HCT116 (cell line): ENCODE results near the gene PCCA. TPM values are rescaled to one million over a fixed set of nuclear protein-coding genes. Genes with fewer than 3 reads are reported as not detected.

Experiments
- ATAC-seq: fragments of 200-7000 bp; cut with Tn5 transposase; 2 replicates; pipeline ENCODE4 v1.9.1; 2020; ENCODE audit warnings: mild to moderate bottlenecking, moderate library complexity
- BruUV-seq: library from RNA; stranded (reverse); fragments of 400-500 nt; replicated peaks from 2 replicates; lab custom pipeline; 2021; lab: Mats Ljungman, UMichigan
- CTCF ChIA-PET: fragments of 300-600 bp; sonication (Branson Sonifier 250); formaldehyde crosslinking; loops from one replicate; lab custom pipeline; 2021; ENCODE audit warnings: antibody characterized with exemption; lab: Charles Lee
- POLR2A ChIA-PET: fragments of 300-600, 350-600 bp; sonication (Branson Sonifier 250); formaldehyde crosslinking; loops from one replicate; lab custom pipeline; 2021; ENCODE audit warnings: antibody characterized with exemption; lab: Charles Lee
- RAD21 ChIA-PET, 2 experiments: fragments of 300-600 bp; sonication (Branson Sonifier 250); formaldehyde crosslinking; loops; one replicate each; lab custom pipeline; 2023; ENCODE audit warnings: low total read pairs in 2 of 2; ENCODE audit not compliant: uncharacterized antibody in 2 of 2, unreplicated experiment in 2 of 2, low non-redundant PET in 1 of 2; lab: Charles Lee
- DNase-seq: peaks from one replicate; pipeline ENCODE4 v3.0.0-alpha.2; 2010; ENCODE audit warnings: low read depth, low spot score
- H2AFZ ChIP-seq: fragments of 200-600 bp; shearing (Covaris generic), sonication (generic); 2 replicates; pipeline ENCODE4 v1.6.1; 2017; ENCODE audit warnings: low read depth, mixed run types, mixed read lengths, antibody characterized with exemption, low read length; ENCODE audit not compliant: poor library complexity, severe bottlenecking
- H3K27ac ChIP-seq: 2 replicates; pipeline ENCODE4 v1.5.1; 2012; ENCODE audit warnings: low read depth, low read length
- H3K27me3 ChIP-seq: fragments of 200-600 bp; sonication (generic); 2 replicates; pipeline ENCODE4 v1.6.1; 2016; ENCODE audit warnings: mixed run types, low read length, mixed read lengths; ENCODE audit not compliant: insufficient read depth
- H3K36me3 ChIP-seq, 2 experiments: fragments of 200-500 bp in 1 of 2; fragments of 200-600 bp in 1 of 2; sonication (Bioruptor generic) in 1 of 2; sonication (generic) in 1 of 2; 2 replicates each; pipeline versions ENCODE4 v1.5.1 to v1.6.1; 2014 to 2016; ENCODE audit warnings: low read length in 2 of 2, inconsistent platforms in 1 of 2, mixed read lengths in 1 of 2, mixed run types in 1 of 2; ENCODE audit not compliant: insufficient read depth in 2 of 2, control insufficient read depth in 1 of 2
- H3K4me1 ChIP-seq, 2 experiments: fragments of 200-600 bp in 1 of 2; sonication (generic) in 1 of 2; 2 replicates each; pipeline versions ENCODE4 v1.5.1 to v1.6.1; 2012 to 2017; ENCODE audit warnings: low read length in 2 of 2, inconsistent platforms in 1 of 2, mild to moderate bottlenecking in 1 of 2, mixed read lengths in 1 of 2, mixed run types in 1 of 2, moderate library complexity in 1 of 2; ENCODE audit not compliant: insufficient read depth in 2 of 2, control insufficient read depth in 1 of 2
- H3K4me2 ChIP-seq: fragments of 200-600 bp; sonication (generic); 2 replicates; pipeline ENCODE4 v1.6.1; 2017; ENCODE audit warnings: mixed run types, low read length, mixed read lengths
- H3K4me3 ChIP-seq, 2 experiments: fragments of 200-600 bp in 1 of 2; sonication (generic) in 1 of 2; replicated peaks in 1 of 2; 2 replicates each; pipeline ENCODE4 v1.5.1; 2011 to 2016; ENCODE audit warnings: low read length in 2 of 2, control low read depth in 1 of 2, low read depth in 1 of 2, mild to moderate bottlenecking in 1 of 2, mixed read lengths in 1 of 2, mixed run types in 1 of 2
- H3K79me2 ChIP-seq: fragments of 200-600 bp; sonication (generic); 2 replicates; pipeline ENCODE4 v1.6.1; 2017; ENCODE audit warnings: mild to moderate bottlenecking, mixed run types, low read length, moderate library complexity, mixed read lengths; ENCODE audit not compliant: insufficient read depth
- H3K9ac ChIP-seq: fragments of 200-600 bp; sonication (generic); 2 replicates; pipeline ENCODE4 v1.6.1; 2016; ENCODE audit warnings: low read length, mixed read lengths
- H3K9me2 ChIP-seq: fragments of 200-600 bp; sonication (generic), shearing (Covaris generic); 2 replicates; pipeline ENCODE4 v1.6.1; 2017; ENCODE audit warnings: mixed run types, mild to moderate bottlenecking, moderate library complexity; ENCODE audit not compliant: insufficient read depth
- H3K9me3 ChIP-seq, 2 experiments: fragments of 200-500 bp in 1 of 2; fragments of 200-600 bp in 1 of 2; sonication (Bioruptor generic) in 1 of 2; sonication (generic) in 1 of 2; 2 replicates each; pipeline ENCODE4 v1.6.1; 2014 to 2017; ENCODE audit warnings: low read length in 2 of 2, mixed read lengths in 2 of 2, inconsistent platforms in 1 of 2, low read depth in 1 of 2, mild to moderate bottlenecking in 1 of 2, mixed run types in 1 of 2, moderate library complexity in 1 of 2; ENCODE audit not compliant: control insufficient read depth in 1 of 2, insufficient read depth in 1 of 2
- H4K20me1 ChIP-seq: fragments of 200-600 bp; sonication (generic), shearing (Covaris generic); 2 replicates; pipeline ENCODE4 v1.6.1; 2017; ENCODE audit warnings: mixed run types, mild to moderate bottlenecking, moderate library complexity; ENCODE audit not compliant: insufficient read depth
- ATF3 ChIP-seq: IDR thresholded peaks from 2 replicates; pipeline ENCODE4 v1.6.1; 2012
- CBX3 ChIP-seq: IDR thresholded peaks from 2 replicates; pipeline ENCODE4 v1.6.1; 2012; ENCODE audit warnings: low read depth
- CEBPB ChIP-seq: IDR thresholded peaks from 2 replicates; pipeline ENCODE4 v1.6.1; 2012; ENCODE audit warnings: low read depth
- CTCF ChIP-seq, 3 experiments: fragments of 200-600 bp in 1 of 3; sonication (generic) in 1 of 3; IDR thresholded peaks in 2 of 3; conservative IDR thresholded peaks in 1 of 3; 2 replicates each; pipeline ENCODE4 v1.5.1; 2012 to 2017; ENCODE audit warnings: low read depth in 2 of 3, low read length in 2 of 3, antibody characterized with exemption in 1 of 3, borderline replicate concordance in 1 of 3, control low read depth in 1 of 3, mild to moderate bottlenecking in 1 of 3, mixed read lengths in 1 of 3, mixed run types in 1 of 3, moderate library complexity in 1 of 3; ENCODE audit not compliant: insufficient read depth in 1 of 3
- ELF1 ChIP-seq: IDR thresholded peaks from 2 replicates; pipeline ENCODE4 v1.6.1; 2012; ENCODE audit warnings: low read depth, borderline replicate concordance
- EZH2 ChIP-seq: fragments of 200-600 bp; sonication (generic); IDR thresholded peaks from 2 replicates; pipeline ENCODE4 v1.6.1; 2017; ENCODE audit warnings: antibody characterized with exemption, mixed run types
- EZH2phosphoT487 ChIP-seq: fragments of 200-600 bp; IDR thresholded peaks from 2 replicates; pipeline ENCODE4 v1.6.1; 2018; ENCODE audit warnings: antibody characterized with exemption, borderline replicate concordance
- FOSL1 ChIP-seq: IDR thresholded peaks from 2 replicates; pipeline ENCODE4 v1.6.1; 2012; ENCODE audit warnings: low read depth
- JUND ChIP-seq: IDR thresholded peaks from 2 replicates; pipeline ENCODE4 v1.6.1; 2012
- MAX ChIP-seq: IDR thresholded peaks from 2 replicates; pipeline ENCODE4 v1.6.1; 2012
- POLR2A ChIP-seq: IDR thresholded peaks from 2 replicates; pipeline ENCODE4 v1.7.0; 2011; ENCODE audit warnings: borderline replicate concordance; ENCODE audit not compliant: insufficient read depth, insufficient read length; ENCODE audit errors: extremely low read depth
- POLR2AphosphoS5 ChIP-seq: IDR thresholded peaks from 2 replicates; pipeline ENCODE4 v1.6.1; 2011; ENCODE audit warnings: mild to moderate bottlenecking, low read depth, low read length, moderate library complexity
- REST ChIP-seq: IDR thresholded peaks from 2 replicates; pipeline ENCODE4 v1.6.1; 2012; ENCODE audit warnings: low read depth
- SIN3A ChIP-seq: IDR thresholded peaks from 2 replicates; pipeline ENCODE4 v1.6.1; 2012; ENCODE audit warnings: low read depth
- SP1 ChIP-seq: IDR thresholded peaks from 2 replicates; pipeline ENCODE4 v1.6.1; 2012; ENCODE audit warnings: low read depth
- SRF ChIP-seq: IDR thresholded peaks from 2 replicates; pipeline ENCODE4 v1.6.1; 2012; ENCODE audit warnings: low read depth
- TCF7L2 ChIP-seq: IDR thresholded peaks from 2 replicates; pipeline ENCODE4 v1.7.0; 2011; ENCODE audit warnings: borderline replicate concordance, inconsistent platforms; ENCODE audit not compliant: insufficient read depth, insufficient read length; ENCODE audit errors: extremely low read depth
- YY1 ChIP-seq: IDR thresholded peaks from 2 replicates; pipeline ENCODE4 v1.6.1; 2011; ENCODE audit warnings: low read length, low read depth, moderate library complexity, mild to moderate bottlenecking; ENCODE audit not compliant: insufficient replicate concordance; ENCODE audit errors: extremely low read depth
- ZBTB33 ChIP-seq: IDR thresholded peaks from 2 replicates; pipeline ENCODE4 v1.6.1; 2011; ENCODE audit warnings: mild to moderate bottlenecking, low read length, moderate library complexity; ENCODE audit not compliant: insufficient replicate concordance; ENCODE audit errors: extremely low read depth
- ZNF274 ChIP-seq: fragments of 200-500 bp; sonication (Bioruptor generic); IDR thresholded peaks from 2 replicates; pipeline ENCODE4 v1.6.1; 2014; ENCODE audit warnings: mild to moderate bottlenecking, low read depth, low read length, inconsistent platforms
- intact Hi-C: fragments of 100-400 bp; cut with micrococcal nuclease; formaldehyde crosslinking; loops from 2 replicates; pipeline ENCODE4 v1.10.0; 2022
- total RNA-seq: library from RNA; stranded (reverse); gene quantifications from one replicate; pipeline ENCODE4 v1.2.1, GENCODE V29; 2021; ENCODE audit not compliant: unreplicated experiment

Gene PCCA
- total RNA-seq, 1 experiment from 2014 or later = 23.0 TPM

GRCh38 chr13:100044936-100045335 is 44.0 kb upstream of the PCCA start:
- no peak for ATAC-seq
- ChIA-PET CTCF (no interaction called here), POLR2A (interaction anchor here (0.6 kb wide), 1 partner anchor 11 kb away, joined by 4 read pairs; no protein-coding TSS in a partner anchor), RAD21 (no interaction called here)
- intact Hi-C loops = loop anchor here (5.0 kb wide), 1 partner anchor 467 kb away; no protein-coding TSS in a partner anchor
- Histone ChIP-seq H3K27ac (no peak overlapping the region), H3K9ac (no peak overlapping the region), H3K4me1 (peaks cover 0 to under 1% of the 10 kb centered on the region in 2 experiments; a peak in 1 of 4 replicates), H3K36me3 (no peaks in the 10 kb centered on the region), H4K20me1 (no peaks in the 10 kb centered on the region), H3K4me3 (no peak overlapping the region), H3K4me2 (no peak overlapping the region), H3K9me2 (no peaks in the 10 kb centered on the region), H3K27me3 (no peaks in the 10 kb centered on the region), H3K79me2 (no peaks in the 10 kb centered on the region), H3K9me3 (no peaks in the 10 kb centered on the region), H2AFZ (no peak overlapping the region)
- no peak for DNase-seq
- BruUV-seq = no TSS peak
- TF ChIP-seq JUND (no peak), ZNF274 (no peak), ZBTB33 (no peak), ATF3 (no peak), CEBPB (no peak), YY1 (no peak), CTCF (IDR thresholded peaks at IDR 0.05 in 2 of 3, conservative IDR thresholded peaks at IDR 0.05 in 1 of 3; ENCODE audit: borderline replicate concordance in 1 of 3, insufficient read depth in 1 of 3, low read depth in 2 of 3, low read length in 2 of 3) (no peak), CBX3 (no peak), POLR2A (no peak), SIN3A (no peak), FOSL1 (no peak), TCF7L2 (no peak), SRF (no peak), EZH2phosphoT487 (no peak), SP1 (no peak), POLR2AphosphoS5 (no peak), EZH2 (no peak), ELF1 (no peak), REST (no peak), MAX (no peak)
